Gastrocnemius medialis (tissue), 4 donors: Measurements from ENCODE around the gene PERCC1. TPM values are rescaled to one million over a fixed set of nuclear protein-coding genes. Genes with fewer than 3 reads are reported as not detected.

Source experiments
- ATAC-seq, 2 donors: fragments of 150-250 bp; one replicate each; pipeline ENCODE4 v1.9.1; 2016
- DNase-seq, 2 donors: peaks; one replicate each; pipeline ENCODE4 v3.0.0-alpha.2; 2019
- H3K27ac ChIP-seq, 4 donors: fragments of 200-600 bp; sonication (generic); 1 replicate in 1 of 4; 2 replicates in 3 of 4; pipeline ENCODE4 v1.5.1; 2016 to 2018; ENCODE audit warnings: mild to moderate bottlenecking in 2 of 4, moderate library complexity in 1 of 4
- H3K27me3 ChIP-seq, 3 donors: fragments of 200-600 bp; sonication (generic) in 2 of 3; 1 replicate in 1 of 3; 2 replicates in 2 of 3; pipeline versions ENCODE4 v1.5.1 to v1.6.0; 2016 to 2019; ENCODE audit warnings: mild to moderate bottlenecking in 1 of 3, moderate library complexity in 1 of 3
- H3K36me3 ChIP-seq, 2 donors: fragments of 200-600 bp; sonication (generic) in 1 of 2; one replicate each; pipeline ENCODE4 v1.5.1; 2017 to 2018
- H3K4me1 ChIP-seq, 2 donors: fragments of 200-600 bp; sonication (generic) in 1 of 2; one replicate each; pipeline ENCODE4 v1.5.1; 2016 to 2017; ENCODE audit warnings: mild to moderate bottlenecking in 2 of 2
- H3K4me3 ChIP-seq, 4 donors: fragments of 200-600 bp; sonication (generic) in 3 of 4; 1 replicate in 1 of 4; 2 replicates in 3 of 4; pipeline ENCODE4 v1.5.1; 2016 to 2019; ENCODE audit warnings: mild to moderate bottlenecking in 2 of 4
- H3K9me3 ChIP-seq, 3 donors: fragments of 200-600 bp; sonication (generic) in 2 of 3; 1 replicate in 1 of 3; 2 replicates in 2 of 3; pipeline ENCODE4 v1.5.1; 2016 to 2019
- CTCF ChIP-seq, 5 experiments: fragments of 450-650 bp in 3 of 5; fragments of 200-600 bp in 2 of 5; sonication (generic) in 2 of 5; IDR thresholded peaks in 4 of 5; conservative IDR thresholded peaks in 1 of 5; 1 replicate in 4 of 5; 2 replicates in 1 of 5; pipeline ENCODE4 v1.5.1; 2016 to 2019; ENCODE audit warnings: antibody characterized with exemption in 5 of 5, mild to moderate bottlenecking in 3 of 5, moderate library complexity in 3 of 5
- POLR2A ChIP-seq, 2 donors: fragments of 450-650 bp; IDR thresholded peaks; one replicate each; pipeline ENCODE4 v1.6.1; 2017; ENCODE audit warnings: antibody characterized with exemption in 2 of 2, mild to moderate bottlenecking in 2 of 2, moderate library complexity in 2 of 2
- in situ Hi-C, 4 donors: fragments of 200-750 bp; cut with MboI; loops; one replicate each; pipeline versions ENCODE4 v1.15.0 to v1.8.0; 2017; ENCODE audit warnings: low sequenced_read_pairs in 4 of 4
- intact Hi-C: fragments of 100-400 bp; cut with DNase I; formaldehyde crosslinking; loops from one replicate; pipeline ENCODE4 v1.15.1; 2023; ENCODE audit warnings: low total_unique reads
- total RNA-seq, 4 donors: library from RNA; depleted of rRNA; stranded (reverse); fragments of >200 nt; gene quantifications; one replicate each; pipeline versions ENCODE4 v1.1.0 to v1.2.3, GENCODE V29; 2016

PERCC1 gene
- total RNA-seq, 4 donors from 2014 or later: not detected

- H3K36me3 ChIP-seq: no peaks in the 10 kb centered on the region
- intact Hi-C loops: loop anchor here (5.0 kb wide), 1 partner anchor 333 kb away; no protein-coding TSS in a partner anchor
- no peak overlapping the region for H3K4me3 ChIP-seq
- no peak for TF ChIP-seq CTCF (IDR thresholded peaks at IDR 0.05 in 4 of 5, conservative IDR thresholded peaks at IDR 0.05 in 1 of 5)
- no peak overlapping the region for H3K27ac ChIP-seq
- no peaks in the 10 kb centered on the region for H3K27me3 ChIP-seq
- in situ Hi-C loops: no loop called here
- no peaks in the 10 kb centered on the region for H3K9me3 ChIP-seq
- no peak for ATAC-seq
- no peaks in the 10 kb centered on the region for H3K4me1 ChIP-seq
- DNase-seq: no peak
Measured at GRCh38 chr16:1429631-1430030, 1.2 kb upstream of the PERCC1 start.

- ATAC-seq: no peak
Measured at GRCh38 chr16:1430214-1430758, 592 bp upstream of the PERCC1 start.

DNA sequence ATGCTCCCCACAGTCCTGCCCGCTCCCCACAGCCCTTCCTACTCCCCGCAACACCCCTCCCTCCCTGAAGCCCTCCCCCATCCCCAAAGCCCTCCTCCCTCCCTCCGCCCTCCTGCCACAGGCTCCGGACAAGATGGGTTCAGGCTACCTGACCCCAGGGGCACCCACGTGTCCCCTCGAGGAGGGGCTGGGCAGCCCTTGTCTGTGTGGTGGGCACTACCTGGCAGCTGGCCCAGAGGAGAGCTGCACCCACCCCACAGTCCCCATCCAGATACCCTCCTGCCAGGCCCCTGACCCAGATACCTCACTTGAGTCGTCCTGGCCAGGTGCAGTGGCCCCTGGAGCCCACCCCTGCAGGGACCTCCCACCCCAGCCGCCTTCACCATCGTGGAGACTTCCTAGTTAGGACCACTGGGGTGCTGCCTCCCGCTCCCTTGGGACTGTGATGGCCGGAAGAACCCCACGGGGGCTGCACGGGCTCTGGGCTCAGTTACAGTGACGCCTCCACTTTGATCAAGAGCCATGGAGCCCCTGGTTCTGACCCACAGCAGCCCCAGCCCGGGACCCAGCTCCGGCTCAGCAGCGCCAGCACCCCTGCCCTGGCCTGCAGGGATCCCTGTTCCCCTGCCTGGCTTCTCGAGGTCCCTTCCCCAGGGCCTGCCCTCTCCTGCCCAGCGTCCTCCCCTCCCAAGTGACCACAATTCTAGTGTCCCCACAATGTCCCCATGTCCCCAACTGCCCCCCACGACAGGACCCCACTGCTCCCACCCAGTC lies 806 bp downstream of the PERCC1 start:
- ATAC-seq (no peak), DNase-seq (no peak)
- Histone ChIP-seq H3K4me3 (peak overlapping the region in 1 of 4 donors; percentile 44), H3K27me3 (no peaks in the 10 kb centered on the region), H3K36me3 (no peaks in the 10 kb centered on the region), H3K9me3 (no peaks in the 10 kb centered on the region), H3K4me1 (no peaks in the 10 kb centered on the region), H3K27ac (peak overlapping the region in 1 of 4 donors; percentile 51)
- TF ChIP-seq CTCF (IDR thresholded peaks at IDR 0.05 in 4 of 5, conservative IDR thresholded peaks at IDR 0.05 in 1 of 5) (no peak), POLR2A (IDR thresholded peaks at IDR 0.05) (no peak)
- in situ Hi-C loops (no loop called here), intact Hi-C loops (no loop called here)

More at GRCh38 chr16:1430214-1430758, 592 bp upstream of the PERCC1 start:
- no peaks in the 10 kb centered on the region for H3K36me3 ChIP-seq
- no peaks in the 10 kb centered on the region for H3K4me1 ChIP-seq
- in situ Hi-C loops (no loop called here), intact Hi-C loops (no loop called here)
- H3K9me3 ChIP-seq: no peaks in the 10 kb centered on the region
- H3K27ac ChIP-seq: no peak overlapping the region
- H3K27me3 ChIP-seq: no peaks in the 10 kb centered on the region
- no peak overlapping the region for H3K4me3 ChIP-seq
- DNase-seq: no peak
- TF ChIP-seq CTCF (IDR thresholded peaks at IDR 0.05 in 4 of 5, conservative IDR thresholded peaks at IDR 0.05 in 1 of 5): no peak
- TF ChIP-seq POLR2A (IDR thresholded peaks at IDR 0.05): no peak

- Histone ChIP-seq H3K36me3 (no peaks in the 10 kb centered on the region), H3K4me1 (no peaks in the 10 kb centered on the region), H3K4me3 (peak overlapping the region in 3 of 4 donors; percentile 11 to 44 (median 13)), H3K9me3 (no peaks in the 10 kb centered on the region), H3K27me3 (no peaks in the 10 kb centered on the region), H3K27ac (peak overlapping the region in 3 of 4 donors; percentile 27 to 51 (median 39))
- ATAC-seq (no peak), DNase-seq (no peak)
- intact Hi-C loops: no loop called here
- in situ Hi-C loops: no loop called here
- TF ChIP-seq POLR2A (IDR thresholded peaks at IDR 0.05): no peak
- no peak for TF ChIP-seq CTCF (IDR thresholded peaks at IDR 0.05 in 4 of 5, conservative IDR thresholded peaks at IDR 0.05 in 1 of 5)
Measured at GRCh38 chr16:1432388-1433262, 1.7 kb downstream of the PERCC1 start.
